GM18520 (cell line): Measurements from ENCODE around the gene UBR1.
"Not testable (repeated sequence)": the region's sequence is repeated elsewhere in the genome, so short reads cannot be mapped to it uniquely, and the experiment has no call there.

Source experiments
- ATAC-seq: cut with Tn5 transposase; IDR thresholded peaks from one replicate; pipeline ENCODE4 v1.9.1; 2021; ENCODE audit not compliant: unreplicated experiment

Gene UBR1

GRCh38 chr15:42919308-42919707 lies 186.5 kb downstream of the UBR1 start:
- no peak for ATAC-seq

- ATAC-seq: no peak
Measured at GRCh38 chr15:42918047-42918446, 187.8 kb downstream of the UBR1 start.

GRCh38 chr15:42915654-42916315 lies 190.1 kb downstream of the UBR1 start:
- ATAC-seq: no peak

- ATAC-seq: no peak
Measured at GRCh38 chr15:42914728-42915497, 190.9 kb downstream of the UBR1 start.

- ATAC-seq: no peak
Measured at GRCh38 chr15:42911058-42911592, 194.7 kb downstream of the UBR1 start.

- no peak for ATAC-seq
Measured at GRCh38 chr15:42908538-42908937, 197.3 kb downstream of the UBR1 start.

GRCh38 chr15:42903388-42904324 lies 202.2 kb downstream of the UBR1 start:
- no peak for ATAC-seq

- not testable (repeated sequence) for ATAC-seq
Measured at GRCh38 chr15:42893911-42894310, 211.9 kb downstream of the UBR1 start.
